ENCODE results near the gene POU3F1.

Gene POU3F1

DNA sequence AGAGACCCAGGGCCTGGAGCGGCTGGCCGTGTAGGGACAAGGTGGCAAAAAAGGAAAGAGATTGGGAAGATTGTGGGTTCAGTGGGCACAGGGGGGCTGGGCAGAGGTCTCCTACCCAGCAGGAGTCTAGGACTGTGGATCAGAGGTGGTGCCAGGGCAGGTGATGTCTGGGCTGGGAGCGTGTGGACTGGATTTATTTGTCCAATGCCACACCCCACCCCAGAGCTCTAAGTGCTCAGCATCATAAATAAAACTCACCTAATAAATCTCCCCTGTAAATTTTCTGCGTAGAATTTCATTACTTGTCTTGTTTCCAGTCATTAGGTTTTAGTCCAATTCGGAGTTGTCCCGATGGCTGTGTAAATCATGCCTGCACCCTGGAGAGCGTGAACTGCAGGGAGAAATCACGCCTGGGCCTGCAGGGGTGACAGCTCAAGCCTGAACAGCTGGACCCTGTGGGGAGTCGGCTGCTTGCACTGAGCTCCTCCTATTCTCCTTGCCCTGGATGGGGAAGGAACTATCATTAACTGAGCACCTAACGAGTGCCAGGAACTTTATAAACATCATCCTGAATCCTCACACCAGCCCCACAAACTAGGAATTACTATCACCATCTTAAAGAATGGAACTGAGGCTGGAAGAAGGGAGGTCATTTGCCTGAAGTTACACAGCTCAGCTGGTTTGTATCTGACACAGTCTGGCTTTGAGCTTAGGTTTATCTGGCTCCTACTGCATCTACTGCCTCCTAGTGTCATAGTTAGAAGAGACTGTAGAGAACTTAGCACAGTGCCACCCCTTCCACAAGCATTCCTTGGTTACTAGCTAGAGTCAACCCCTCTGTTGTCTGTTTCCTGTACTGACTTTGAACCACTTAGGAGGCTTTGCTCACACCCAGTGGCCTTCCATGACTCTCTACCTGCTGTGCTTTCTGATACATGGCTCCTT lies 25.0 kb upstream of the POU3F1 start:
- H2AFZ ChIP-seq (ENCODE audit: low read depth, low read length): no peak overlapping the region
- H3K9me3 ChIP-seq (ENCODE audit: insufficient read depth, low read length): no peaks in the 10 kb centered on the region
- TF ChIP-seq EZH2phosphoT487 (IDR thresholded peaks at IDR 0.05; ENCODE audit: low read depth): no peak
- TF ChIP-seq, protein P1, sequence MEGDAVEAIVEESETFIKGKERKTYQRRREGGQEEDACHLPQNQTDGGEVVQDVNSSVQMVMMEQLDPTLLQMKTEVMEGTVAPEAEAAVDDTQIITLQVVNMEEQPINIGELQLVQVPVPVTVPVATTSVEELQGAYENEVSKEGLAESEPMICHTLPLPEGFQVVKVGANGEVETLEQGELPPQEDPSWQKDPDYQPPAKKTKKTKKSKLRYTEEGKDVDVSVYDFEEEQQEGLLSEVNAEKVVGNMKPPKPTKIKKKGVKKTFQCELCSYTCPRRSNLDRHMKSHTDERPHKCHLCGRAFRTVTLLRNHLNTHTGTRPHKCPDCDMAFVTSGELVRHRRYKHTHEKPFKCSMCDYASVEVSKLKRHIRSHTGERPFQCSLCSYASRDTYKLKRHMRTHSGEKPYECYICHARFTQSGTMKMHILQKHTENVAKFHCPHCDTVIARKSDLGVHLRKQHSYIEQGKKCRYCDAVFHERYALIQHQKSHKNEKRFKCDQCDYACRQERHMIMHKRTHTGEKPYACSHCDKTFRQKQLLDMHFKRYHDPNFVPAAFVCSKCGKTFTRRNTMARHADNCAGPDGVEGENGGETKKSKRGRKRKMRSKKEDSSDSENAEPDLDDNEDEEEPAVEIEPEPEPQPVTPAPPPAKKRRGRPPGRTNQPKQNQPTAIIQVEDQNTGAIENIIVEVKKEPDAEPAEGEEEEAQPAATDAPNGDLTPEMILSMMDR (IDR thresholded peaks at IDR 0.05; ENCODE audit: low read depth, low read length): peak; percentile 51
- H3K9ac ChIP-seq (ENCODE audit: low read length): no peak overlapping the region
- no peaks in the 10 kb centered on the region for H3K27me3 ChIP-seq (ENCODE audit: low read depth, low read length)
- H3K79me2 ChIP-seq (ENCODE audit: low read length): peaks cover 100% of the 10 kb centered on the region
- H3K36me3 ChIP-seq (replicated peaks; ENCODE audit: low read depth, low read length): peaks cover 16% of the 10 kb centered on the region
- H3K4me1 ChIP-seq (ENCODE audit: low read length): peaks cover 47% of the 10 kb centered on the region
- H4K20me1 ChIP-seq (ENCODE audit: insufficient read depth, low read length): peaks cover 95% of the 10 kb centered on the region
- H3K4me2 ChIP-seq (ENCODE audit: low read length): peak overlapping the region; percentile 20
- peak overlapping the region; percentile 21; the same call in 1 of the 2 replicates for H3K27ac ChIP-seq (ENCODE audit: low read length)
- H3K4me3 ChIP-seq (ENCODE audit: low read length): no peak overlapping the region

DNA sequence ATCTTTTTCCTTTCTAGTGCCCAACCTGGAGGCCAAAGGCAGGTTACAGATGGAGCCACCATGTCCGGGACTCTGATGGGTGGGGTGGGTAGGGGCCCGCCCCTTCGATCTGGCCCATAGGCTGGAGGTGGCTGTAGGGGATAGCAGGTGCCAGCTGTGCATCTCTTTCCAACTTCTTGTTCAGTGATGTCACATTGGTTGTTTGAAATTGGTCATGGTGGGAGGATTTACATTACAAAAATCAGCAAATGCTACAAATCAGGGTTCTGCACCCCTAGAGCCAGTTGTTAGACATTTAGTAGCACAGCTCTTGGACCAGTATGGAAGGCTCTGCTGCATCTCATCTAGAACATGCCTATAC lies 22.4 kb upstream of the POU3F1 start:
- Histone ChIP-seq H4K20me1 (ENCODE audit: insufficient read depth, low read length) (peaks cover 95% of the 10 kb centered on the region), H3K27ac (ENCODE audit: low read length) (no peak overlapping the region), H3K9ac (ENCODE audit: low read length) (no peak overlapping the region), H3K4me2 (ENCODE audit: low read length) (no peak overlapping the region), H3K4me3 (ENCODE audit: low read length) (no peak overlapping the region), H3K27me3 (ENCODE audit: low read depth, low read length) (no peaks in the 10 kb centered on the region), H3K9me3 (ENCODE audit: insufficient read depth, low read length) (no peaks in the 10 kb centered on the region), H2AFZ (ENCODE audit: low read depth, low read length) (no peak overlapping the region), H3K4me1 (ENCODE audit: low read length) (peaks cover 70% of the 10 kb centered on the region), H3K79me2 (ENCODE audit: low read length) (peaks cover 100% of the 10 kb centered on the region), H3K36me3 (replicated peaks; ENCODE audit: low read depth, low read length) (peaks cover 25% of the 10 kb centered on the region)
- TF ChIP-seq EZH2phosphoT487 (IDR thresholded peaks at IDR 0.05; ENCODE audit: low read depth): no peak
- TF ChIP-seq, protein P1 (IDR thresholded peaks at IDR 0.05; ENCODE audit: low read depth, low read length): no peak

DNA sequence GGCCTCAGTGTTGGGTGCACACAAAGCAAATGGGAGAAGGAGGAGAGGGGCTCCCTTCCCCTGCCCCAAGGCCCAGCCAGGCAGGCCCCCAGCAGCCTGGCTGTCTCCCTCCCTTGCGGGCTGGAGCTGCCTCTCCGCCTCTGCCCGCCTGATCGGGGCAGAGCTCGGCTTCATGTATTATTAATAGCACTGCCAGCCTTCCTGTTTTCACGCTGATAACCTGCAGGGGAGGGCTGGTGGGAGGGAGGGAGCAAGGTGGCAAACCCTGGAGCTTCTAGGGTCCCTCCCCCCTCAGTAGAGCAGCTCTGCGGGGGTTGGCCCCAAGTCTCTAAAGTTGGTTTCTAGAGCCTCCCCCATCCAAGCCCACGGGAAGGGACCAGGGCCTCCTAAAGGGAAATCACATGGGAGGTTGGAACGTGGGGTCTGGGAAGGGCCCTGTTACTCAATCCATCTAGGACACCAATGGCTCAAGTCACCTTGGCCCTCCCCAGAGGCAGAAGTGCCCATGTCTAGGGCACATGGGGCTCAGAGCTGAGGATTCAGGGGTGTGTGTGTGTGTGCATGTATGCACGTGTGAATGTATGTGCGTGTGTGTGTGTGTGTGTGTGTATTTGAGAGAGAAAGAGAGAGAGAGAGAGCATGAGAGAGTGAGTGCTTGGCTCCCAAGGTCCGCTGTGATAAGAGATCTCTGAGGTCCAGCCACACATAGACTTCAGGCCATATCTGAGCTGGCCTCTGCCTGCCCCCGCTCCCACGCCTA lies 21.8 kb upstream of the POU3F1 start:
- no peaks in the 10 kb centered on the region for H3K9me3 ChIP-seq (ENCODE audit: insufficient read depth, low read length)
- peak overlapping the region; percentile 39; the same call in 1 of the 2 replicates for H3K4me3 ChIP-seq (ENCODE audit: low read length)
- peaks cover 99% of the 10 kb centered on the region for H3K79me2 ChIP-seq (ENCODE audit: low read length)
- no peak overlapping the region for H3K27ac ChIP-seq (ENCODE audit: low read length)
- H3K36me3 ChIP-seq (replicated peaks; ENCODE audit: low read depth, low read length): peaks cover 25% of the 10 kb centered on the region
- H3K27me3 ChIP-seq (ENCODE audit: low read depth, low read length): no peaks in the 10 kb centered on the region
- no peak overlapping the region for H2AFZ ChIP-seq (ENCODE audit: low read depth, low read length)
- no peak for TF ChIP-seq EZH2phosphoT487 (IDR thresholded peaks at IDR 0.05; ENCODE audit: low read depth)
- TF ChIP-seq, protein P1 (IDR thresholded peaks at IDR 0.05; ENCODE audit: low read depth, low read length): no peak
- H4K20me1 ChIP-seq (ENCODE audit: insufficient read depth, low read length): peaks cover 93% of the 10 kb centered on the region
- H3K4me1 ChIP-seq (ENCODE audit: low read length): peaks cover 75% of the 10 kb centered on the region
- peak overlapping the region; percentile 67 for H3K4me2 ChIP-seq (ENCODE audit: low read length)
- H3K9ac ChIP-seq (ENCODE audit: low read length): peak overlapping the region; percentile 5; the same call in 1 of the 2 replicates

Data from OCI-LY3 (cell line).